Omental fat pad (tissue), 4 donors: ENCODE measurements around the gene HLA-DOB. TPM values are rescaled to one million over a fixed set of nuclear protein-coding genes. Genes with fewer than 3 reads are reported as not detected.
"Not testable (repeated sequence)": the region's sequence is repeated elsewhere in the genome, so short reads cannot be mapped to it uniquely, and the experiment has no call there.

Experiments
- ATAC-seq: fragments of 150-250 bp; one replicate; pipeline ENCODE4 v1.9.1; 2016; ENCODE audit warnings: mild to moderate bottlenecking, moderate library complexity; ENCODE audit not compliant: low FRiP score
- DNase-seq: peaks from one replicate; pipeline ENCODE4 v3.0.0-alpha.2; 2019; ENCODE audit warnings: low spot score
- CTCF ChIP-seq, 3 donors: fragments of 450-650 bp; IDR thresholded peaks; one replicate each; pipeline ENCODE4 v1.5.1; 2016 to 2017; ENCODE audit warnings: antibody characterized with exemption in 3 of 3, mild to moderate bottlenecking in 3 of 3, moderate library complexity in 2 of 3
- total RNA-seq, 4 donors: library from RNA; depleted of rRNA; stranded (reverse); fragments of >200 nt; gene quantifications; one replicate each; pipeline ENCODE4 v1.1.0, GENCODE V29; 2016

Gene HLA-DOB
- total RNA-seq, 4 donors from 2014 or later: 0.56 to 2.8 (median 1.6) TPM; not detected in 1

- no peak for TF ChIP-seq CTCF (IDR thresholded peaks at IDR 0.05)
- DNase-seq (no peak), ATAC-seq (no peak)
Observed at GRCh38 chr6:32815996-32816395, 806 bp downstream of the HLA-DOB start.

GRCh38 chr6:32815115-32815514, 1.7 kb downstream of the HLA-DOB start:
- DNase-seq: no peak
- peak; percentile 25 for ATAC-seq
- no peak for TF ChIP-seq CTCF (IDR thresholded peaks at IDR 0.05)

GRCh38 chr6:32814145-32814544, 2.7 kb downstream of the HLA-DOB start:
- DNase-seq (no peak), ATAC-seq (no peak)
- TF ChIP-seq CTCF (IDR thresholded peaks at IDR 0.05): no peak

GRCh38 chr6:32809171-32809570, 7.6 kb downstream of the HLA-DOB start:
- TF ChIP-seq CTCF (IDR thresholded peaks at IDR 0.05): no peak
- DNase-seq (no peak), ATAC-seq (no peak)

GRCh38 chr6:32807020-32807580, 9.7 kb downstream of the HLA-DOB start:
- no peak for TF ChIP-seq CTCF (IDR thresholded peaks at IDR 0.05)
- no peak for DNase-seq
- no peak for ATAC-seq

GRCh38 chr6:32805404-32805803, 11.4 kb downstream of the HLA-DOB start:
- not testable (repeated sequence) for ATAC-seq, DNase-seq

GRCh38 chr6:32803416-32803815, 13.4 kb downstream of the HLA-DOB start:
- ATAC-seq: no peak
- no peak for DNase-seq
- no peak for TF ChIP-seq CTCF (IDR thresholded peaks at IDR 0.05)

GRCh38 chr6:32799740-32800139, 17.1 kb downstream of the HLA-DOB start:
- TF ChIP-seq CTCF (IDR thresholded peaks at IDR 0.05): no peak
- ATAC-seq: no peak
- no peak for DNase-seq
